Activated CD8-positive, alpha-beta memory T cell treated with anti-CD3 and anti-CD28 coated beads for 48 hours (primary cell): ENCODE results near the gene JAG1.

Experiments used
- DNase-seq, 3 experiments: peaks; one replicate each; pipeline ENCODE4 v3.0.0-alpha.2; 2020; ENCODE audit warnings: low read depth in 2 of 3, low spot score in 2 of 3

JAG1 gene

DNA sequence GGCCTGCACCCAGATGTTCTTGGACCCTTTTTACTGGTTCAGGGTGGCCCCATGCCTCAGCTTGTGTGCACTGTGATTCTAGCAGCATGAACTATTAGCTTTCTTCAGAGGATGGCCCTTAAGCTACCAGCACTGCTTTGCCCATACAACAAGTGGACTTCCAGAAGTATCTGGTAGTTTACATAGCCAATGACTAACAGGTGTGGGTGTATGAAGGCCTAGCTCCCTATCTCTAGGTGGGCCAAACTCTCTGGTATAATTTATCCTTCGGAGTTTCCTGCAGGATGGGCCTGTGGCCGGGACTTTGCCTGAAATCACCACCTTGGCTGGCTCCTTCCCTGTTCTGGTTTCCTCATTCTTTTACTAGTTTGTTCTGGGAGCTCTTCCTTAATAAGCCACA lies 26.1 kb upstream of the JAG1 start:
- DNase-seq: no peak

DNA sequence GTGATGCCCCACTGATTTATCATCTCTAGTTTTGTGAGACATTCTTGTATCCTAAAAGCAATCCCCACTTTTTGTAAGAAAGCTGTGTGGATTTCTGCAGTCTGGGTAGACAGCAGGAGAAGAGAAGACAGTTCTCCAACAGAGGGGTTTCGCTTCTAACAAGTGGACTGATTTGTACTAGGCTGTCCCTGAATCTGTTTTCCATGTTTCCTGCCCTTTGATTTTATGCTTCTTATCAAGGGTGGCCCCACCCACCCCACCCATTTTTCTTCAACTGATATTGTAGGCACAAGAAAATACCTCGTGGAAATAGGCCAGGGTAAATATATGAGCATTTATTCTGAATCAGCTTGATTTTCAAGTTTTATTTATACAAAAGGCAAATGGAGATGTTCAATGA lies 25.7 kb upstream of the JAG1 start:
- DNase-seq: no peak

DNA sequence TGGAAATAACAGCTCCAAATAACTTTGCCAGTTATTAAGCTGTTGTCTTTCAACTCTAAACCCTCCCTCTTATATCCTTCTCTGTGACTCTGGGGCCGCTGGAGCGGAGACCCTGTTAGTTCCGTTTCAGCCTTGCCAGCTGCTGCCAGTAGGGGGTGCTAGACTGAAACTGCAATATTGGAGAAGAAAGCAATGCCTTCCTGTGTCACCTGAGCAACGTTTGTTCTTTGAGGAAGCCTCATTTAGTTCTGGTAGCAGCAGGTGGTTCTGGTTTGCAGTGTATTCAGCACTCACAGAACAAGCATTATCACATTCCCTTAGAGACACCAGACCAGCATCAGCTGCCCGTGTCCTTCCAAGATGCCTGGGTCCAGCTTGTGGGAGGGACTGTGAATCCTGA lies 22.9 kb upstream of the JAG1 start:
- DNase-seq: no peak

DNA sequence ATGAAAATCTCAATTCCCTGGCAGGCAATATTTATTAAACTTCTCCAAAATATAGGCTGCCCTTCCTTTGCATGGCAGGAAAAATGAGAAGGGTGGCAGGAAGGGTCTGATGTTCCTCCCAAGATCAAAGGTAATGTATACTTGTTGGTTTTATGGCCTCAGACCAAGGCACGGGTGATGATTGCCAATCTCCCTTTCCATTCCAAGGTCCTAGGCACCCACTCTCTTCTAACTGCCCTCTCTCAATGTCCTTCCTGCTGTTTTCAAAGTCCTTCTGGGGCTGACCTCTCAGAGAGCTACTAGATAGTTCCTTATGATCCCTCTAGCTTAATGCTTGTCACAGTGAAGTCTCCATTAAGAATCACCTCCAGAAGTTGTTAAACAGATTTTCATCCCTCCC lies 15.6 kb upstream of the JAG1 start:
- DNase-seq: no peak

DNA sequence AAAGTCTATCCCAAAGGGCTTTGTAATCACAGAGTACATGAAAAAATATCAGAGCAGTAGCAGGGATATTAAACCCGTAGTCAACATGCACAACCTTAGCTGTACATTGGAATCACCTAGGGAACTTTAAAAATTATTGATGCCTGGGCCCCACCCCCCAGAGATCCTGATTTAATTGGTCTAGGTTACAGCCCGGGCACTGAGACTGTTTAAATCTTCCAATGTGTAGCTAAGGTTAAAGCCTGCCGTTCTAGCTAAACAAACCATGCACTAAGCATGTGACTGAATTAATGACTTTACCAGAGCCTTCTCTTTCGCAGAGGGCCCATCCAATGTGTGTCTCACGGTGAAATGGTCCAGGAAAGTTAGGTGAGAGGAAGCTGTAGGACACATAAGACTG lies 14.1 kb upstream of the JAG1 start:
- DNase-seq: no peak

DNA sequence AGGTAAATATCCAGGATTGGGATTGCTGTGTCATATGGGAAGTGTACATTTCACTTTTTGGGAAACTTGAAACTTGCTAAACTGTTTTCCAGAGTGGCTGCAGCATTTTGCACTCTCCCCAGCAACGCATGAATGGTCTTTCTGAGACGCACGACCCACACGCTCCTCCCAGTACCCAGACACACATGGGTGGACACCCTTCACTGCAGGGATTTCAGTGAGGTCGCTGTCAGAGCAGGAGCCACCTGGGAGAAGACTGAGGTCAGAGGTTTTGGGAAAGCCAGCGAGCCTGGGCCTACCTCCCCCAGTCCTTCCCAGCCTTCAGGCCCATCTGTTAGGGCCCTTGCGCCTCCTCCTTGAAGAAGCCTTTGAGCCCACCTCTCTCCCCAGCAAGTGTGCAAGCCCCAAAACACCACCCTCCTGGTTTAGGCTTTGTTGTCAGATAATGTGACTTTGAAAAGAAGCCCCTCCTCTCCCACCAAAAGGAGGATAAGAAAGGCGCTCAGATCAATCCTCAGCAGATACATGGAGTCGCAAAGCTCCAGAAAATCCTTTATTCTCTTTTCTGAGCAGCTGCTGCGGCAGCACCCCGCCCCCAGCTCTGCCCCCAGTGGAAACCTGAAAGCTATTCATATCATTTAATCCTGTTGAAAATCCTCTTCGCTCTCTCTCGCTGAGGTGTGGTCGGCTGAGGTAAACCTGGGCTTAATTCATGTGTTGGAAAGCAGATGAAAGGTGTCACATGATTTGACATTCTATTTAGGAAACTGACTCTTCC lies 12.7 kb upstream of the JAG1 start:
- DNase-seq: no peak

DNA sequence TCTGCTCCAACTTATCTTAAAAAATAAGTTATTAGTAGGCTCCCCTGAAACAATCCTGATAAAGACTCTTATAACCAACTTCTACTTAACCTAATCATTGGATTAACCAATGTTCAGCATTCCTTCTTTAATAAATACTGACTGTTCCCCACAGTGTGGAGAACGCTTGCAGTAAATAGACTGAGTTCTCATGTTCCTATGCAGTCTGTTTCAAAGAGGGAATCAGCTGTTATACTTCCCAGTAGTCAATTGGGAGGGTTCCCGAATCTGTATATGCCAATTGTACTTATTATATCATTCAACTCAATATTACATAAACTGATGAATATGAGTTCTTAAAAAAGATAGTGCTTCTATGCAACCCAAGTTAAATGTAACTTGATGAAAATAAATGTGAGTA lies 9.7 kb upstream of the JAG1 start:
- no peak for DNase-seq

DNA sequence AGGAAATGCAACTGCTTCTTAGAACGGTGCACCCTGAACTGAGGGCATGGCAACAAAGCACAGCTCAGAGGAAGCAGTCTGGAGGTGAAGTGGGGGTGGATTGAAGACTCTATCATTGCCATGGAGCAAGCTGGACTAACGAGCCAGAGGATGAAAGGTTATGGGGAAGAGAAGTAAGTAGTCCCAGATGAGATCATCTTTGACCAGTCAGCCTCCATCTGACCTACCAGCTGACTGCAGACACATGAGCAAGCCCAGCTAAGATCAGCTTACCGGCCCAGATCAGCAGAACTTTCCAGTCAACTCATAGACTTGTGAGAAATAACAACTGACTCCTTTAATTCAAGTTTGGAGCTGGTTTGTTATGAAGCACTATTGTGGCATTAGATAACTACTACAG lies 9.1 kb upstream of the JAG1 start:
- DNase-seq: no peak

DNA sequence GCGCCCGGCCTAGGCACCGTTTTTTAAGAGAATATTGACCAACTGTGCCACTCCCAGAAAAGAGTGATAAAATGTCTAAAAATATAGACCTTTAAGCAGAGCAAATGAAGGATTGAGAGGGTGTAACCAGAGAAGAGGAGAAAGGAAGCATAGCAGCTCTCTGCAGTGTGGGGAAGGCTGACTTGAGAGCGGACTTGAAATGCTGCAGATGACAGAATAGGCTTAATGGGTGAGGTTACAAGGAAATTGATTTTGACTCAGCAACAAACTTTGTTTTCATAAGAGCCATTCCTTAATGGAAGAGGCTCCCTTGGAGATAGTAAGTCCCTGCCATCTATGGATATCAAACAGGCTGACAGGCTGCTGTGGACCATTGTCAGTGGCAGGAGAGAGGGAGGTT lies 7.7 kb upstream of the JAG1 start:
- DNase-seq: no peak

DNA sequence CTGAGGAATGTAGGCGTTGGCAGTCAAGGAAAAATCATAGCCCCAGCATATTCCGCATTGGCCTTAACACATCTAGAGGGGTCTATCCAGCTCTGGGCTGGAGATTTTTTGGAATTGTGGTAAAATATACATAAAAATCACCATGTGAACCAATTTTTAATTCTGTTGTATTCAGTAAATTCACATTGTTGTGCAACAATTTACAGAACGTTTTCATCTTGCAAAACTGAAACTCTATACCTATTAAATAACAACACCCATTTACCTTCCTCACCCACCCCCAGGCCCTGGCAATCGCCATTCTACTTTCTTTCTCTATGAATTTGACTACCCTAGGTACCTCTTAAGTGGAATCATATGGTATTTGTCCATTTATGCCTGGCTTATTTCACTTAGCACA lies 6.8 kb upstream of the JAG1 start:
- no peak for DNase-seq

DNA sequence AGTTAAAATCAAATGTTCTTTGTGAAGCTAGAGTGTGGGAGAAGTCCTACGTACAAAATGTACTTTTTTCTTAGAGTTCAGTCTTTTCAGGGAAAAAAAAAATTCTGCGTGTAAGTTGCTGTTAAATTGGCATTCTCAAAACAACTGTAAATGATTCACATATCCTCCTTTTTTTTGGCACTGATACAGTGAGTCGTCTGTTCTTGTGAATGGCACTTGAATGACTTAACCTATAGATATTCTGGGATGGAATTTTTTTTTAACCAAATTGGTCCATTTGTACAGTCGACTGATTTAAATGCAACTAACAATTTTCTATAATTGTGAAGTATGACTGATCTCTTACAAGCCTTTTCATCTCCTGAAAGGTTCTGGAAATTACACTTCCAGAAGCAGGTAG lies 5.5 kb upstream of the JAG1 start:
- DNase-seq: no peak

DNA sequence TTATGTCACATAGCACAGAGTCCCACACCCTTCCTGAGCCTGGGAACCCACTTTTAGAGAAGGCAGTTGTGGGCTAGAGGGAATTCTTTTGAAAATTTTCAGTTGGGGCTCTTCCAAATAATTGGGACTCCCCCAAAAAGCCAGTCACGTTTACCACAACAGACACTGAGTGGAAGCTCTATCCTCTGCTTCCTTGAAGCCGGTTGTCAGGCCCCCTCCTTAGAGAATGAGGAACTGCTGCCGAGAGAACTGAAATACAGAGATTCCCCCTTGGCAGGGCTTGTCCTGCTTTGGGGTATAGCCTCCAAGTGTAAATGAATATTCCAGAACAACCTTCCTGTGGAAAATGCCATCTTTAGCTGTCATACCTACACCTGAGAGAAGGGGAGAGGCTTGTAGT lies 2.7 kb upstream of the JAG1 start:
- no peak for DNase-seq

DNA sequence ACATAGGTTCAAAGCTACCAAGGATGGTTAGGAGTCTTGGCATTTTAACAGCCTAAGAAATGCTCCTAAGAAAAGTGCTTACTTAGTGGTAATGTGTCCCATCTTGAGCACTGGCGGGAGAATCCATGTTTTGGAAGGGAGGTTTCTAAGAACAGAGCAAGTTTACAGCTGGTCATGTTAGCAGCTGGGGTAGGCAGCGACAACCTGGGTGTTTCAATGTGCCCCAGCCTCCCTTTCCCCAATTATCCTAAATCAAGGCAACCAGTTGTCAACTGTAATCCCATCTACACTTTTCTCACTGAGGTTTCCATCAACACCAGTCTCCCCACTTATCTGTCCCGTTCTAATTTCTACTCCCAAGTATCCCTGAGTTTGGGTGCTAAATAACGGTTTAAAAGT lies 1.6 kb upstream of the JAG1 start:
- DNase-seq: no peak

DNA sequence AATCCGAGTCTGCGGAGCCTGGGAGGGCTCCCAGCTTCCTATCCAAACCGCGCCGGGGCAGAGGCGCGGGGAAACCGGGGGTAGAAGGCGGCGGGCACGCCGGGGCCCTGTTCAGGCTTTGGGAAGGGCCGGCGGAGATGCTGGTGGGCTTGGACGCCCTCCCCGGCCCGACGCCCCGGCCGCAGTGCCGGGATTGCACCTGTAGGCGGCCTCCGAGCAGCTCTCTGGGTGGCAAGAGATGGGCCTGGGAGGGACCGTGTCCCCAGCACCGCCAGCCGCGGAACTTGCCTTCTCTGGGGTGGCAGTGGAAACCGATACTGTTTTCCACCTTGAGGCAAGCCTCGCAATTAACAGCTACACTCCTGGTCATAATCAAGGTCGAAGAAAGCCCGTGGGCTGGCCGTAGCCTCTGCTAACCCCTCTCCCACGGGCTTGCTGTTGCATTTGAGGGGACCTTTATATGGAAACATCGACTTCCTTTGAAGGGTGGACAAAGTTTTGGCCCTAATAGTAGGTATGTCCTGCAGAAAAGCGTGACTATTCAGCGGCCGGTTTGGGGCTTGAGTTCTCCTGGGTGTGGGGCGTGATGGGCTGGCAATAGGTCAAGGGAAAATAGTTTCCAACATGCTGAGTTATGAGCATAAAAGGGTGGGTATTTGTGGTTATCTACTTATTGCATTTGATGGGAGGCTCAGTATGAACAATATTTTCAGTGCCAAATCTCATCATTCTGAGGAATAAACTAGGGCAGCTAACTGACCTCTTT lies 1.1 kb upstream of the JAG1 start:
- DNase-seq: peak in 2 of 3 experiments; percentile 12 to 20

DNA sequence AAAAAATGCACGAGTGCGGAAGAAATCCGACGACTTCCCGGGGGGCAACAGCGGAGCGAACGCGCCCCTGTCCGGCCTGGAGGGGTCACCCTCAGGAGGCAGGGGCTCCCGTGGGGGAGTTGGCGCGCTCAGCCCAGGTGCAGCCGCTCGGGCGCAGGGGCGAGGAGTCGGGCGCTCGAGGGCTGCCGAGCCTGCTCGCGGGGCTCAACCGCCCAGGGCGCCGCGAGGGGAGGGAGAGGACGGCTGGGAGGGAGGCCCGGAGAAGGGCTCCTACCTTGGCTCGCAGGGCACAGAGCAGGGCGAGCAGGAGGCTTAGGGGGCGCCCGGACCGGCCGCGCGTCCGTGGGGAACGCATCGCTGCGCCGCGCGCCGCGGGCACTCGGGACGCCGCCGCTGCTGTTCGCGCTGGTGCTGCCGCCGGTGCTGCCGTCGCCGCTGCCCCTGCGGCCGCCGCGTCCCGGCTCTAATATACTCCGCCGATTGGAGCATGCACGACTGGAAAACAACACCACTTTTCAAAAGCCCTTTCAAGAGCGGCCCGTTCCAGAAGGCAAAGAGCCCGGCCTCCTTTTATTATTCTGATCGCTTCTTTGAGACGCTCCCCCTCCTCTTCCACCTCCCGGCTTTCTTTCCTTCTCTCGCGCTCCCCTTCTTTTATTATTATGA lies 490 bp downstream of the JAG1 start:
- DNase-seq: no peak

DNA sequence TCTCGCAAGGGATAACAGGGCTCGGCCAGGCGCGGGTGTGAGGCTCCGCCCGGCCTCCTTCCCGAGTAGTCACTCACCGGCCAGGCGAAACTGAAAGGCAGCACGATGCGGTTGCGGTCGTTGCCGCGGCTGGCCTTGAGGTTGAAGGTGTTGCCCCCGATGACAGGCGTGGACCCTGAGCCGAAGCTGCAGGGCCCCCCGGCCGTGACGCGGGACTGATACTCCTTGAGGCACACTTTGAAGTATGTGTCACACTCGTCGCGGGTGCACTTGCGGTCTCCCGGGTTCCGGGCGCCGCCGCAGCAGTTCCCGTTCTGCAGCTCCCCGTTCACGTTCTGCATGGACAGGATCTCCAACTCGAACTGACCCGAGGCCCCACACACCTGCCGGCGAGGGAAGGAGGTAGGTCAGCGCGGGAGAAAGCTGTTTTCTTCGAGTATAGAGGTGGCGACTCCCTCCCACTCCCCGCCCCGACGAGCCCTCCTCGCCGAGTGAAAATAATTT lies 1.1 kb downstream of the JAG1 start:
- peak in 2 of 3 experiments; percentile 32 to 37 for DNase-seq

DNA sequence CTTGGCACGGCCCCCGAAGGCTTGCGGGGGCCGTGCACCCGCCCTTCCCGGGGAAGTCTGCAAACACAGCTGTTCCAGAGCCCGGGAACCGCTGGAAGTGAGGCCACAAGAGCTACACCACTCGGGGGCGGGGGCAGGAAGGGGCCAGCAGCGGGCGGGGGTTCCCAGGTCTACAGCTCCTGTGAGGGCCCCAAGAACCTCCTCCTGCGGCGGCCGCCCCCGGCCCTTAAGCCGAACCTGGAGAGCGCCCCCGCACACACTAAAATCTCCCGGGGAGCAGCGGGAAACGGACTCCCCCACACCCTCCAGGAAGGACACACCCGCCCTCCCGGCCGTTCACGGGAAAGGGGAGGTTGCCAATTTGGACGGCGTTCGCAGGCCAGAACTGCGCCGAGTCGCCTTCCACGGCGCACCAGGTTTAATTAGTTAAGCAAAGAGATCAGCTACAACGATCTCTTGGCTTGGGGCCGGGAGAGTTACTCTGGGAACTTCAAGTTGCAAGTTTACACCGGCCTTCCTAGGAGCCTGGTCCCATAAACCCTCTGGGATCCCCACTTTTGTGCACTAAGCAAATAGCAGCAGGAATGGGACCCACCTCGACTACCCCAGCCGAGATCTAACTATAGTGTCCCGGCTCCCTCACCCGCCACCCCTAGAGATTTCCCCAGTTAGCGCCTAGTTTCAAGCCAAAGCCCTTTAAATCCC lies 1.7 kb downstream of the JAG1 start:
- no peak for DNase-seq

DNA sequence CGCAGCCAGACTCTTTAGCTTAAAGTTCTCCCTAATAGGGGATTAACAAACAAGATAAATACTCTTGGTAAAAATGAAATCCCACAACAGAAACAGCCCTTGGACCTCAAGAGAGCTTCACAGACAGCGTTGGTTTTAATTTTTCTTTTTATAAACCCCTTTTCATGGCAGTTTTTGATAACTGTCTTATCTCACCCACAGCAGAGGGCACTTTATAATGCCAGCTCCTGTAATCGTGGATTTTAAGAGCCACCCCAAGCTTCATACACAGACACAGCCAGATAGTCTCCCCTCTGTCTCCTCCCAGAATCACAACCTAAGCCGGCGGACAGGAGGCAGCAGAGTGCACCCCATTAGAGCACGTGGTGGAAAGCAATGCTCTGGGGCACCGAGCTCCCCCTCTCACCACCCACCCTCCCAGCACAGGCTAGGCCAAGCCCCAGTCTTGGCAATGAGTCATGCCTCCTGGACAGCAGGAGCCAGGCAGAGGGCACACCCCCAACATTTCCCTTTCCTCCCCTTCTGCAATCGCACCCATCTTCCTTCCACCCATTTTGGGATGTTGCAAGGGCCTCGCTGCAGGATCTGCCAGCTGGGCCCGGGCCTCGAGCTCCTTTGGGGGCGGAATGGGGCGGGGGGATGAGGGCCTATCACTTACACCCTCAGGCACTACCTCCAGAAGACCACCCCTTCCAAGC lies 2.4 kb downstream of the JAG1 start:
- peak in 2 of 3 experiments; percentile 4 to 9 for DNase-seq

DNA sequence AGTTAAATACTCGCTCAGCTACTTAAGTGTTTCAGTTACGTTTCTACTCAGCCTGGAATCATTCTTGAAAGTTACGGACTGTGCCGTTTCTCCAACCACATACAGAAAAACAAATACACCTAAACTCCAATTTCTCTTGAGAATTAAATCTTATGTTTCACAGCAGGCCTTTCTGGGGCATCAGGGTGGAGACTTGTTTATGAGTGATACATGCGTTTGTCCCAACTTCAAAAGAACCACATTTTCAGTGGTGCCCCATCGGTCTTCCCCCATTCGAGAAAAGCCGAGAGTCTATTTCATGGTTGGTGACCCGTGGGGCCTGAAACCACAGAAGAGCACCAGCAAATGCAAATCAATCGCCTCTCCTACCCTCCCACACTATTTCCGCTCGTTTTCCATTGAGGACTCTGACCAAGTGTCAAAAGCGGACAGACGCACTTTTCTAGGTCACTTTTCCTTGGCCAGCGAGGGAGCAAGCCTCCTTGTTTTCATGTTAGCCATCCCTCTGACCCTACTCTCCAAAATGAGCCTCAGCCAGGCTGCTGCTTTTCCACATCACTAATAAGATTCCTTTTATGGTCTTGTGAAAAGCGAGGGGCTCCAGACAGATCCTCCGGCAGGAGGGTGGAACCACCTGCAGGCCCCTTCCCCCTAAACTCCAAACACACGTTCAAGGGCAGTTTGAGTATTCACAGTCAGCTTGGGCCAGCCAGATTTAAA lies 3.1 kb downstream of the JAG1 start:
- no peak for DNase-seq

DNA sequence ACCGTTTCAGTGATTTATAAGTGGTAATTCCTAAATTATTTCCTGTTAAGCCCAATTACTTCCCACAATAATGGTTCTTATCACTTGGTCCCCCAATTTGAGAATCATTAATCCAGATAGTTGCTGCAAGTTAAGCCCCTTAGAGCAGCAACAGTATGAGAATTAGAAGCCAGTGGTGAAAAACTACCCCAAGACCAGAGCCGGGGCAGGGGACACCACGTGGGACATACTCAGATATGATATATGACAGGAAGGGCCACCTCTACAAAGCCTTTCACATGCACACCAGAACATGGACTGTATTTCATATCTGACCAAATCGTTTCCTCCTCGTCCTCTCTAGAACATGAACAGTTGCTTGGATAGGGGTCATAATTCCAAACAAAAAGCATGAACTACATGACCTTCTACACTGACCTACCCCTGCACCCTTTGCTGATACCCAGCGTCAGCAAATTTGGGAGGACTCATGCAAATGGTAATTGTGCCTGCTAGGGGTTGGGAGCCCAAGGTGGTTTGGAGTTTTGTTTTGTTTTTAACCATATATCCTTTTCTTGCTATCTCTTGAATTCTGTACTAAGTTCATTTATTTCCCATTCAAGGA lies 3.9 kb downstream of the JAG1 start:
- DNase-seq: no peak
